ENCODE results near the gene GLRX5.
"Not testable (repeated sequence)": the region's sequence is repeated elsewhere in the genome, so short reads cannot be mapped to it uniquely, and the experiment has no call there.

The GLRX5 gene

DNA sequence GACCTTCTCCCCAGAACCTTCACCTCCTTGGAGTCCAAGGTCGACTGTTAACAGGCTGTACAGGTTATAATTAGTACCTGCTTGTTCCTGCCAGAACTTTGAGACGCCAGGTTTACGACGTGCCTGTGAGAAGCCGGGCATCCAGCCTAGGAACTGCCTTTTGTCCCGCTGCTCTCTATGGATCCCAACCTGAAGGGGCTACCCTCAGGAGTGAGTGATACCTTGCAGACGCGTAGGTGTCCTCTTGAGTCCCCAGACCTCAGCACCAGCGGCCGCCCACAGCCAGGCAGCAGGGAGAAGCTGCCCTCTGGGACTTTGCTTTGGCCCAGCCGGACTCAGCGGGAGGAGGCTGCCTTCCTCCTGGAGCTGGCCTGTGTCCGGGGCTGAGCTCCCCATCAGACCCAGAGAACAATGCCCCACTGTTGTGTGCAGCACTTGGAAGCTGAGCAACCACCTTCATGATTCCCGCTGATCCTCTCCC, 34.6 kb upstream of the GLRX5 start:
- DNase-seq = no peak

DNA sequence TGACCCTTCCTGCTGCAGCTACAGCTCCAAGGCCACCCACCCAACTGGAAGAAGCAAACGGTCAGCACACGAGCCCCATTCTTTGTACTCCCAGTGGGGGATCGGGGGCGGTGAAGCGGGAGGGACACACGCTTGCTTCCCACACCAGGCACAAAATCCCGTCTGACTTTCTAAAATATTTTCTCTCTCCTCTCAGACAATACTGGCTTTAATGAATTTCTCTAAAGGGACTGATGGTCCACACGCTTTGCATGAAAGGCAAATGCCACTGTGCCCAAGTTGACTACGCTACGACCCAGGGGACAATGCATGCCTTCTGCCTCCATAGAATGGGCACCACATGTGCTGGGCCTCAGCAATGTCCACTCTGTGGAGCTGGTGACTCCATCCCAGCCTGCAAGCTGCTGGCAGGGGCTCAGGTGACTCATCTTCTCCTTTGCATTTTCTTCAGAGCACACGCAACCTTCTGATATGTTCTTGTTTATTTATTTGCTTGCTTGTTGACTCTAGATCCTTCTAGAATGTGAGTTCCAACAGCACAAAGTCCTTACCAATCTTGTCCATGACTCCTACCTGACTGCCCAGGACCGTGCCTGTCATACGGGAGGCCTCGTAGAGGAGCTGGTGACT, 34.0 kb upstream of the GLRX5 start:
- no peak for DNase-seq

DNA sequence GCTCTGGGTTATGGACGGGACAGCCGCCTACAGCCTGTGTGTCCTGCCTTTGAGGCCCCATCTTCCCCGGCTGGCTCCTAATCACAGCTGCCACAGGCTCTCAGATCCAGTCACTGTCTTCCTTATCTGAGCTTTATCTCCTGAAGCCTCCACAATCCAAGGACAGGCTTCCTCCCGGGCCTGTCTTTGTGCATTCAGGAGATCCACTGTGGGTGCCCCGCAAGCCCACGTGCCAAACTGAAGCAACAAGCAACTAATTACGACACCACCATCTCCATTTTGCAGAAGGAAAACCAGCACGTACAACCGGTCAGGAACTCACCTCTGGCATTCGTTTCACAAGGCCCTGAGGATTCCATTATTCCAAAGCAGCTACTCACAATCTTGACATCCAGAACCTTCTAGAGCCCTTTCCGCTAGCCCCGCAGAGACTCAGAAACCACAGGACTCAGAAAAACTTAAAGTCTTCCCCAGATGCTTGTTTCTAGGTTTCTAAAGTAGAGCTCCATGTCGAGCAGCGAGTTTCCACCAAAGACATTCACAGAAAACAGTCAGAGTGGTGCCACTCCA, 32.4 kb upstream of the GLRX5 start:
- no peak for DNase-seq

DNA sequence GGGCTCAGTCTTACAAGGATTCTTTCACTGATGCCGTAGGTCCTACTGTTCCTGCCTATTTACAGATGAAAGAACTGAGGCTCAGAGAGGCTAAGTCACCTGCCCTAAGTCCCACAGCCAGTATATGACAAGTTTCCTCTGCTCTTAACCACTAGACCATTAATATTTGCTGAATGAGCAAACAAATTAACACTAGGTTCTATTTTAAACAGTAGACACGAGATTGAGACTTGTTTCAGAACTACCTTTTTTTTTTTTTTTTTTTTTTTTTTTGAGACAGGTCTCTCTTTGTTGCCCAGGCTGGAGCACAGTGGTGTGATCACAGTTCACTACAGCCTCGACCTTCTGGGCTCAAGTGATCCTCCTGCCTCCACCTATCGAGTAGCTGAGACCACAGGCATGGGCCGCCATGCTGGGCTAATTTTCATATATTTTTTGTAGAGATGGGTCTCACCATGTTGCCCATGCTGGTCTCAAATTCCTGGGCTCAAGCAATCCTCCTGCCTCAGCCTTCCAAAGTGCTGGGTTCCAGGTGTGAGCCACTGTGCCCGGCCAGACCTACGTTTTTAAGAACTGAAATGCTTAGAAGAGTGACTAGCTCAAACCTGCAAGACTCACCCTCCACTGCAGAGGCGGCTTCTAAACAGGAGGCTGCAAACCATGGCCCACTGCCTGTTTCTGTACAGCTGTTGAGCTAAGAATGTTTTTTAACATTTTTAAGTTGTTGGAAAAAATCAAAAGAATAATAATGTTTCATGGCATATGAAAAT, 31.3 kb upstream of the GLRX5 start:
- DNase-seq = no peak

DNA sequence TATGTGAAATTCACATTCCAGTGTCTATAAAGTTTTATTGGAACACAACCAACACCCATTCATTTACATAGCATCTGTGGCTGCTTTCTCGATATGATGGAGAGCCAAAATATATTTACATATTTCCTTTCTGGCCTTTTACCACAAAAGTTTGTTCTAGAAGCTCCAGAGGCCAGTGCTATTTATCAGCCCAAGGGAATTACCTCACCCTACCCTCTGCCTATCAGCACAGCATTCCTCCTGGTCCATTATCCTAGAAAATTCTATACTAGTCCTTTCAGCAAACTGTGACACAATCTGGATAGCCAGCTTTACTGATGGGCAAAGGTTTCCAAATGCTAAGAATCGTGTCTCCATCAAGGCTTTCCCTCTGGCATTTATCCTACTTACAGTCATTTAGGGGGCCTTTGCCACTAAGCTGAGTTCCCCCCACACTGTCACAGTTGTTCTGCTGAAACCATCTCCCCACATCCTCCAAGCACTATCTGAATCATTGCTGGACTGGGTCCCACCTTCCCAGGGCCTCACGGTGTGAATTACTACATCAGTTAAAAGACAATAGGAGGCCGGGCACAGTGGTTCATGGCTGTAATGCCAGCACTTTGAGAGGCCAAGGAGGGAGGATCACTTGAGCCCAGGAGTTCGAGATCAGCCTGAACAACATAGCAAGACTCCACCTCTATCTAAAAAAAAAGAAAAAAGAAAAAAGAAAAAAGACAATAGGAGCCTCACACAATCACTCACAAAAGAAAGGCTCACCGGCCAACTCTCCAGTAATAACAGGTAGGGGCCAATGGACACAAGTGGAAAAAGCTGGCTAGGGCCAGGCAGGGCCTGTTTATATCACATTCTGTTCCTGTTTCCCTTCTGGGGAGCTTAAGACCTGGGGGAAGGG, 30.5 kb upstream of the GLRX5 start:
- no peak for DNase-seq

DNA sequence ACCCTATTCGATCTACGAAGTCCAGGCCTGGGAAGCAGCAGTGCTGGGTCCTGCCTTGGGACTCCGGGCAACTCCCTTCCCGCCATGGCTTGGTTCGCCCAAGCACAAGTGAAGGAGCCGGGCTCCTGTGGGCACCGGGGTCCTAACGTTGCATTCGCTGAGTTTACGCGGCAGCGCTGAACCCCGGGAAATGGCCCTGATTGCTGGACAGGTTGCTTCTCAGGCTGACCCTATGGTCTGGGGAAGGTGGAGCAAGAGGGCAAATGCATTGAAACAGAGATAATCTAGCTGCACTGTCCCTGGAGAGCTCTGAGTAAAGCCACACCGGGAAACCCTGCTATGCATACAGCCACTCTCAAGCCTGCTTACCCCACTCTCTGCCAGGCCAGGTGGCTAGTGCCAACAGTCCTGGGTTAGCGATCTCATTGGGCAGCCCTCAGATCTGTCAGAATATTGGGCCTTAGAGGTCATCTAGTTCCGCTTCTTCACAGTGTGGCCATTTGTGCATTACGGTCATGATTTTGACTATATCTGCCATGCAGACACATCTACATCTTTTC, 29.7 kb upstream of the GLRX5 start:
- no peak for DNase-seq

DNA sequence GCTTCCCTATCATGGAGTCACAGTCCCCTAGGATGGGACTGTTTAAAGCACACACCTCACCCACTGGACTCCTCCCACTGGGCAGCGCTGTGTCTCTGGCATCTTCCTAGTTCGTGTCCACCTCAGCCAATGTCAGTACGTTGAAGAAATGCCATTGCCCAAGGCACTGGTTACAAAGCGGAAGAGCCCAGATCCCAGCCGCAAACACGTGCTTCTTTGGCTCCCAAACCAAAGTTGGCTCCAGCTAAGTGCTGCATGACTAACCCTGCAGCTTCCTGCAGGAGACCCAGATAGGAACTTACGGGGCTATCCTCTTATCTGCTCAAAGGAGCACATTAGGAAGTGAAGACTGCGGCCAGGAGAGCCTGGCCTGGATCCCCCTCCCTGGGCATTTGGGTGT, 27.7 kb upstream of the GLRX5 start:
- DNase-seq = no peak

DNA sequence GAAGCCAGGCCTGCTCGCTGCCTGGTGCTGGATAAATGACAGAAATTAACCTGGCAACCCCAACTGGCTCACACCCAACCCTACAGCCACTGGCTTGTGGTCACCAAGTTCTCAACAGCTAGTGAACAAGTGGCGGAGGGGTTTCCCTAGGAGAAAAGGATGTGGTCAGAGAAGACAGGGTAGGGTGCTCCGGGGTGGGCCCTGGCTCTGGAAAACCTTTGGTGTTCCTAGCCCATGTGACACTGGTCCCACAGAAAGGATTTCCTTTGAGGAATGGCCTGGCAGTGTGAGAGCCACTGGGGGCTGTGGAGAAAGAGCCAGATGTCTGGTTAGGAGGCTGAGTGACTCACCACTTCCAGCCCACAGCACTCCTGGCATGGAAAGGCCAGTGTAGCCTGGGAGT, 27.1 kb upstream of the GLRX5 start:
- no peak for DNase-seq

DNA sequence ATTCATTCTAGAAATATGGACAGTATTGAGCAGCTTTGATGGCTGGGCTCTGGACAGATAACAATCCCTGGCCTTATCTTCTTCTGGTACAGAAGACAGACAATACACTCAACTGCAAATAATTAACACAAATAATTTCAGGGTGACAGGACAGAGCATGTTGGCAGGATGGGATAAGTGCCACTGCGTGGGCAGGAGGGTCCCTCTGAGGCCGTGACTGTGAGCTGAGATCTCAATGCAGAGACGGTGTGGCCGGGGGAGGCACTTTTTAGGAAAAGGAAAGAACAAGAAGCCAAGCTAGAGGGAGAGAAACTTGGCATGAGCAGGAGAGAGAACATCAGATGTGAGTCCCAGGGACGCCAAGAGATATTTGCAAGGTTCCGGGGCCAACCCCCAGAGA, 26.5 kb upstream of the GLRX5 start:
- no peak for DNase-seq

DNA sequence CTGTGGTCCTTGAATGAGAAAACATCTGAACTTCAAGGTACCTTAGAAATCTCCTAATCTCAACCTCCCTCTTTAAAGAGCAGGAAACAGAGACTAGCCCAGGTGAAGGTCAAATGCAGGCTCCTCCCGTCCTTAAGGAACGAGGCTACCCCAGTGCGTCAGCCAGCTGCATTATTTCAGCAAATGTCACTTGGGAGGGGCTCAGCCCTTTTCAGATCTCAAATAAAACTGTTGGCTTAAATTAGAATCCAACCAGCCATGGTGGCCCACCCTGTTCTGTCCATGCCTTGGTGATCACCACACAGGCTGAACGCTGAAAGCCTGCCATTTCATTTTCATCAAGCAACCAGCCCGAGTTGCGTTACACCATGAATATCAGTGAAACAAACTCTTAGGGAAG, 25.4 kb upstream of the GLRX5 start:
- DNase-seq = no peak

DNA sequence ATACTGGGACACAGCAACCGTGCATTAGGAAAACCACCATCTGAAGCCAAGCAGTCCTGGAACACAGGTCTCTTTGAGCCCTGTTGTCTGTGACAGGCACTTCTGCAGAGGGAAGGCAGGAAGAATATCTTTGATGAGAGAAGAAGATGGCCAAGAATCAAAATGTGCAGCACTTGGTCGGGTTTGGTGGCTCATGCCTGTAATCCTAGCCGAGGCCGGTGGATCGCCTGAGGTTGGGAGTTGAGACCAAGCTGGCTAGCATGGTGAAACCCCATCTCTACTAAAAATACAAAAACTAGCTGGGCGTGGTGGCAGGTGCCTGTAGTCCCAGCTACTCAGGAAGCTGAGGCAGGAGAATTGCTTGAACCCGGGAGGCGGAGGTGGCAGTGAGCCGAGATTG, 24.5 kb upstream of the GLRX5 start:
- DNase-seq = not testable (repeated sequence)

DNA sequence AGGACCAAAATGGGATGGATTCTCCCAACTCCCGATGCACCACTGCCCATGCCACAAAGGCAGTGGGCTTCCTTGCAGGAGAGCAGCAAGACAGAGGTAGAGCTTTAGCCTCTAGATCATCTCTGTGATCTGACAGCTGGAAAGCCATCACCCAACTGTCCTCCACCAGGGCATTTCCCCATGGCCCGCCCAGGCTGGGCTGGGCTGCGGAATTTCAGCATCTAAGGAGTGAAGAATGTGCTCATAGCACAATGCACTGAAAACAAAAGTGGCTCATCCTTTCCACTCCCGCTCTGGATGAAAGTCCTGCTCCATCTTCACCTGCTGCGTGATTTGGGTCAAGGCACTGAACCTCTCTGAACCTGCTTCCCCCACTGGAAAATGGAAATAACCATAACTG, 24.0 kb upstream of the GLRX5 start:
- DNase-seq = no peak

DNA sequence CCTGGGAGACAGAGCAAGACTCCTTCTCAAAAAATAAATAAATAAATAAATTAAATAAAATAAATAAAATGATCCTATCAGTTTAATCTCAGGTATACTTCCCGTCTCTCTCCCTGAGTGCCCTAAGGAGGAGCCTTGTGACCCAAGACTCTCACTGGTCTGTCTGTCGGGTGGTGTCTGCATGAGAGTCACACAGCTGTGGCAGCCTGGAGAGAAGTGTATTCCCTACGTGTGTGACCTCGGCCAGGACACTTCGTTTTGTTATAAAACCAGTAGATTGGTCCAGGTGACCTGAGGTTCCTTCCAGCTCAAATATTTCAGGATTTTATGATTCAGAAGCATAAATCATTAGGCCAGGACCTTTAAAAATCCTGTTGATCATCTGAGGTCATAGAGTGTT, 23.2 kb upstream of the GLRX5 start:
- no peak for DNase-seq

DNA sequence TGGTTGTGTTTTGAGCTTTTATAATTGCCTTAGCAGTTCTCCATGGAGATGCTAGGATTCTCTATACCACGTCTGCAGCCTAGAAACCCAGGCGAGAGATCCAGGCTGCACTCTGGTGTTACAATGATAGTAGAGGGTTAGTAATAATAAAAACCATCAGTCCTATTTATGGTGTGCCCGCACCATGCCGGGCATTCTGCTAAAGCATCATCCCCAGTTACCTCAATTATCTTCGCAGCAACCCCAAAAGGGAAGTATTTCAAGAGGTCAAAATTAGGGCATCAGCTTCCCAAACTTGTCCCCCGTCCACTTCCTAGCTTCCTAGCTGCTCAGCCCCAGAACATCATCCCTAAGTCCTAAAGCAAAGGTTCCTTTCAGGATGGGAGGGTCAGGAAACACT, 21.6 kb upstream of the GLRX5 start:
- no peak for DNase-seq

DNA sequence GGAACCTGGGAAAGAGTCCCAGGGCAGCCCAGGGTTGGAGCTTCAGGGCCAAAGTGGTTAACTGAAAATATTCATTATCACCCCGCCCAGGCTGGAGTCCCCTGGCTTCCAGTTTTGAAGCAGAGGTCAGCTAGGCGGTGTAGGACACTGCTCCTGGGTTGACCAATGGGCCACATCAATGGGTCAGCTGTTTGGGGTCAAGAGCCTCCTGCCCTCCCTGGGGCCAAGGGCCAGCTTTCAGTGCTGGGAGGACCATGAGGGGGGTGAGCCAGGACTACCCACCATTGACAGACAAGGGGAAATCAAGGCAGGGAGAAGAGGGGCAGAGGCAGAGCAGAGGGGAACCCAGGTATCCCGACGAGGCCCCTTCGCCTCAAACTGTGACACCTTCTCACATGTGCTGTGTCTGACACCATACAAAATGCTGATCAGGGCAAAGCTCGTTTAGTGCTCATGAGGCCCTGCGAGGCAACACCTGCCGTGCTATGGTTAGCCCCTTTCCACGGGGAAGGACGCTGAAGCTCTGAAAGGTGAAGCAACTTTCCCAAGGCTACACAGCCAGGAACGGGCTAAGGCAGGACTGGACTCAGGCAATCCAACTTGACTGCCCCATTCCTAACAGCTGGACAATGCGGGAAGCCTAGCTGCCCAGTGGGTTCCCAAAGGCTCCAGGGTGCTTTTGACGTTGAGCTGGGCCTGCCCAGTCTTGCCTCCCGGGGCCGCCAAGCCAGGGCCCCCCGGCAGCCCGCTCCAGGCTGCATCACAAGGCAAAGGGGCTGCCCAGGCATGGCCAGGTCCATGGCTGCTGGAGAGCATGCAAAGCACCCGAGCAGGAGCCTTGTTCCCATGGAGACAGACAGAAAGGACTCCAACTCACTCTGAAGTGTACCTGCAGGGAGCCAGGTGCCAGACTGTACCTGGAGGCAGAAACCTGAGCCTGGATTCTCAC, 20.4 kb upstream of the GLRX5 start:
- DNase-seq = no peak

DNA sequence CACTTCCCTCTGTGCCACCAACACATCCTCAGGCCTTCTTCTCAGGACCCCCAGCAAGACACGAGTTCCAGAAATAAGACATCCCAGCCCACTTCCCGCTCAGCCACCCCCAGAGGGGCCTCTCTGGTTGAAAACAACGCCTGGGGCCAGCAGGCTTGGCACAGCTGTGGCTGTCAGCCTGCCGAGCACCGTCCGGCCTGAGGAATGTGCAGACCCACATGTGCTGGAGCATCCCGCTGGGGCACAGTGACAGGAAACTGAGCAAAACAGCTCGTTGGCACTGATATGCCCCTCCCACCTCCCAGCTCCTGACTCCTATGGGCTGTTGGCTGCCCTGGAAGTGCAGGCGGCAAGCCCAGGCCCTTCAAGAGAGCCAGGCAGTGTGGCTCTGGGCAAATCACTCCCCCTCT, 19.8 kb upstream of the GLRX5 start:
- no peak for DNase-seq

DNA sequence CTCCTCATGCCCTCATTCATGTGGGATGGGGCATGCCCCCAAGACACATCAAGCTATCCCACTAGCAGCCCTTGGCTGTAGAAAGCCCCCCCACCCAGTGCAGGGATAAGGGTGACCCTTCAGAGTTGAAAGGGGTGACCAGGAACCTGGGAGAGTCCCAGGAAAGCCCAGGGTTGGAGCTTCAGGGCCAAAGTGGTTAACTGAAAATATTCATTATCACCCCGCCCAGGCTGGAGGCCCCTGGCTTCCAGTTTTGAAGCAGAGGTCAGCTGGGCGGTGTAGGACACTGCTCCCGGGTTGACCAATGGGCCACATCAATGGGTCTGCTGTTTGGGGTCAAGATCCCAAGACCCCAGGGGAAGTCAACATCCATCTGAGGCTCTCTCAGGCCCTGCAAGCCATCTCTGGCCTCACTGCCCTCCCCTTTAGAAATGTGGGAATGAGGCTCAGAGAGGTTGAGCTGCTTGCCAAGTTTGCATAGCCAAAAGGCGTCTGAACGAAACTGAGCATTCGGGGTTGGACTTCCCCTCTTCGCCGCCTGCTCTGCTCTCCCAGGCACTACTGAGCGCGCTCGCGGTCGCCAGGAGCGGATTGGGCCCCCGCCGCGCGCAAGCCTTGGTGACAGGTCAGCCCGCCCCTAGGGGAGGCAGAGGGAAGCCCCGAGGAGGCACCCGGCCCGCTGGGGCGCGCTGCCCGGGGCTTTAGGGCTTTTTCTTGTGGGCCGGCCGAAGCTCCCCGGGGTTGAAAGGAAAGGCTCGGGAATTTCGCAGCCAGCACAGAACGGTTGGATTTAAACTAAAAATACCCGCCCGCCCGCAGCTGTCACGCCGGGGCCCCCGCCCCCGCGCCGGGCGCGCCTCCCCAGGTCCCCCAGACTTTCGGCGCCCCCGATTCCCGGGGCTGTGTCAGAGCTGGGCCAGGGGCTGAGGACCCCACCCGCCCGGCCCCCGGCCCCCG, 19.0 kb upstream of the GLRX5 start:
- DNase-seq = no peak

DNA sequence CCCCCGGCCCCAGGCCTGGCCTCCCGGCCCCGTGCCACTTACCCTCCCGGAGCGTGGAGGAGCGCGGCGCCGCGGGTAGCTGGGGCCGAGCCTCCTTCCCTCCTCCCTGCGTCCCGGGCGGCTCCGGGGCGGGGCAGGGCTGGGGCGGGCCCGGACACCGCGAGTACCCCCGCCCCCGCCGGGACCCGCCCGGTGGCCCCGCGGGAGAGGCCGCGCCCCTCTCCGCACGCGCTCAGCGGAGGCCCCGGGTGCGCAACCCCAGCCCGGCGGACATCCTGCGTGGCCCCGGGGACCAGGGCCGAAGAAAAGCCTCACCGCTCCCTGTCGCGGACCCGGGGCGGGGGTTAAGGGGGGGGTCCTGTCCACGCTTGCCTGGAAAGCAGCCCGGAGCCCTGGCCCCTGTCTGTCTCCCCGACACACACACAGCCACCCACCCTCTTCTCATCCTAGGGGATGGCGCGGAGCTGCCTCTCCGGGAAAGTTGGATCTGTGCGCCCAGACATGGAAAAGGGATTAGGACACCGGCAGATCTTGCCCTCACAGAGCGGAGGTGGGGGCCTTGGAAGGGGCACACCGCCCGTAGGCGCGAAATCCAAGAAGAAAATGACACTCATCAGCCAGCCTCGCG, 18.2 kb upstream of the GLRX5 start, which contains the start of gene SYNE3:
SYNE3 (minus strand) TSS at position 97 of the 628 bp plus-strand sequence. CDS start 40,829 bp downstream, outside the sequence.
- no peak for DNase-seq

DNA sequence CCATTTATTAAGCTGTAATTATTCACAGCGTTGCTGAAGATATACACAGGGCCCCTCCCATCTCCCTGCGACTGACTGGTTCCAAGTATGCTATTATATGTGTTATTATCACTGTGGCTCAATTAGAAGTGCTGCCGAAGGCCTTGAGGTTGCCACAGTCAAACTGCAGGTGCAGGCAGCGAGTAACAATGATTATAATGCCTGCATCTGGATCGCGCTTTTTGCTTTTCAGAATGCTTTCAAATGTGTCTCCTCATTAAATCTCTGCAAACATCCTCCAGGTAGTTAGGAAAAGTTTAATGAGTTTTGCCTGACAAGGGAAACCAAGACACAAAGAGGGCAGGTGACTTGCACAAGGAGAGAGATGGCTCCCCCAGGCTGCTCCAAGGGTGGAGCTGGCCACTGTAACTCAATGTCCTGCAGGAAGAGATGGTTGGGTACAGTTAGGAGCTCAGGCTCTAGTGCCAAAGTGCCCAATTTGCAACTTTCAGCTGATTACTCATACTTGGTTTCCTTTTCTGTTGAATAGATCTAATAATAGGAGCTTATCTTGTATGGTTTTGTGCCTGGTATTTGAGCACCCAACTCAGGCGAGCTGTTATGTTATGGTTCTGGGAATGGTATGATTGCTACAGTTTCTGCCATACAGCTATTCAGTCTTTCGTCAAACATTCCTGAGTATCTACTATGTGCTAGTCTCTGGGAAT, 16.7 kb upstream of the GLRX5 start:
- no peak for DNase-seq
